Anterior cingulate cortex (tissue), 58 donors: ENCODE results near the gene CHTF8.

Experiments
- DNase-seq, 58 donors: peaks; one replicate each; lab custom pipeline; 2025; lab: John Stamatoyannopoulos, UW

Gene CHTF8

DNA sequence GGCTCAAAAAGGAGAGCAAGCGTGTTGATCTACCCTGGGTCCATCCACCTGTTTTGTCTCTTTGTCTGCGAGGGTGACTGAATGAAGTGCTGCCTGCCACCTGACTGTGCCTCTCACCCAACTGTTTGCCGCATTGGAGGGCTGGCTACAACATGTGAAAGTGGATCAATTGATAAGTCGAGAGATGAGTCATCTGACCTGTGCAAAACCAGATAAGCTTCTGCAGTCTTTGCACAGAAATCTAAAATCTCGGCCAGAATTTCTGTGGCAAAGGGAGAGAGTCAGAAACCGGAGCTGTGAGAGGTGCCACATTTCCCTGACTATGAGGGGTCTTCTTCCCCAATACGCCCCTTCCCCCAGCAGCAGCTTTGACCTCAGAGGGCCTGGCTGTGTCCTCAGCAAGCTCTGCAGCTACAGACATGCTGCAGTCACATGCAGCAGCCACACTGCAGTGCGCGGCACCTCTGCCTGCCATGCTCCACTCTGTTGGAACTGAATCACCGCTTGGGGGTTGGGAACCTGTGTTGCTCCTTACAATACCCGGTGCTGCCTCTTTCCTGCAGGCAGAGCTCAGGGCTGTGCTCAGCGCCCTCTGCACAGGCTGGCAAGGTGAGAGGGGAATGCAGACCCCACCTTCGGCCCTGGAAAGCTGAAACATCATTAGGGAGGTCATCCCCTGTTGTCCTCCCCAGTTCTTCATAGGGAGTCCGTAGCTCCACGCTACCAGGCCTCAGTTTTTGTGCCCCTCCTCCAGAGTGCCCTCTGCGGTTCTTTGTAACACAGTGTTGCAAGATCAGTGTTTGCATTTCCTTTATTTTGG is 43.1 kb downstream of the CHTF8 start:
- DNase-seq, result peak in 6 of 58 donors; percentile 9 to 43 (median 34)

DNA sequence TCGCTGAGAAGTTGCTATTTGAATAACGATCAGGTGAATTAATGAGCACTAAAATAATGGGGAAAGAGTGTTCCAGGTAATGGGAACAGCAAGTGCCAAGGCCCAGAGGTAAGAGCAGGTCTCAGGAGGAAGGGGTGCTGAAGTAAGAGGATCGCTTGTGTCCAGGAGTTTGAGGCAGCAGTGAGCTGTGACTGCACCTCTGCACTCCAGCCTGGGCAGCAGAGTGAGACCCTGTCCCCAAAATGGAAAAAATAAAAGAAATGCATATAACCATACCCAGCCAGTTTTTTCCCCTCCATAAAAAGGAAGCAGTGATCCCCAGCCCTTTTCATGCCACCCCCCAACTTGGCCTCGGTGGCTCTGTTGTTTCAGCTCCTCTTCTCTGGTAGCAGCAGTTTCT is 43.7 kb downstream of the CHTF8 start:
- no peak for DNase-seq

DNA sequence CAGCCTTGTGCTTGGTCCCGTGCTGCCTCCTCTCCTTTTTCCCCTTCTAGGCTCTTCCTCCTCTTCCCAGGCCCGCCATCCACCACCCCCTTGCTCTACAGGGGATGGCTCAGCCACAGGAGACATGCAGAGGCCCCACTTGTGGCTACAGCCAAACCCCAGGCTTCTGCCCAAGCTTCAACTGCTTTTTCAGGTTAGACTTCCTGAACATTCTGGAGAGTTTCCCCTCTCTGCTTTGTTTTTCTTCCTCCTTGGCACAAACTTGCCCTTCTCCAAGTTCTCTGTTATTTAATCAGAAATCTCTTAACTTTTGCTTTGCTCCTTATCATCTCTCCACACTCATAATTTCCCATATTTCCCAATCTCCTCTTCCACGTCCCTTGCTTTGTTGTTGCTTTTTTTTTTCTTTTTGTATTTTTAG is 45.2 kb downstream of the CHTF8 start:
- no peak for DNase-seq

DNA sequence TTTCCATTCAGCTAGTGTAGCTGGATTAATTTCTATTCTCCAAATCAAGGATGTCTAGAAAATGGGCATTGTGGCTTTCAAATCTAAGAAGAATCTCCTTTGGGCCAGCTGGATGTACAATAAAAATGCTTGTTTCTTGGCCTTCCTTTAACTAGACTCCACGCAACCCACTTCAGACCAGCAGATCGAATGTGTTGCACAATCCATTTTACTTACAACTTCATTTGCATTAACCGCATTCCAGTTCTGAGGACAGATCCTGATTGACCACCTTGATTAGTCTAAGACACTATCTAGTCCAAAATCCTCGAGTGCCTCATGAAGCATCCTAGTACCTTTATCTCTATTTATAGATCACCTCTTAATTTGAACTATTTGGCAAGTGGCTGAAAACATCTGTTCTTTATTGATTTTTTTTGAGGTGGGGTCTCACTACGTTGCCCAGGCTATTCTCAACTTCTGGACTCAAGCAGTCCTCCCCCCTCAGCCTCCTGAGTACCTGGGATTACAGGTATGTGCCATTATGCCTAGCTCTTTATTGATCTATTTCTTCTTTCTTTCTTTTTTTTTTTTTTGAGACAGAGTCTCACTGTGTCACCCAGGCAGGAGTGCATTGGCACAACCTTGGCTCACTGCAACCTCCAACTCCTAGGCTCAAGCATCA is 47.2 kb downstream of the CHTF8 start:
- no peak for DNase-seq

DNA sequence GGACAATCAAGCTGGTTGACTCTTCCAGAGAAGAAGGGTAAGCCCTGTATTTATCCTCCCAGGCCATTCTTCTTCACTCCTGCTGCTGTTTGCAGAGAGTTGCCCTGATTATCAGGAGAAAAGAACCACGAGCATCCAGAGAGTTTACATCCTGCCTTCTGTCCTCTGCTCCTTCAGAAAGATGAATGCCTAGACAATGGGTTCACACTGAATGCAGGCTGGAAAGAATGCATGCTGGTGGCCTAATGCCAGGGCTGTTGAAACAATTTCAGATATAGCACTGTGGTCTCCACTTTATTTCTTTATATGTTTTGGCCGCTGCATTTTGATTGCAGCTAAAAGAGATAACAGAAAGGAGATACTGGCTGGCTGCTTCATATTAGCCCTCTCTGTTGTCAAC is 48.1 kb downstream of the CHTF8 start:
- no peak for DNase-seq

DNA sequence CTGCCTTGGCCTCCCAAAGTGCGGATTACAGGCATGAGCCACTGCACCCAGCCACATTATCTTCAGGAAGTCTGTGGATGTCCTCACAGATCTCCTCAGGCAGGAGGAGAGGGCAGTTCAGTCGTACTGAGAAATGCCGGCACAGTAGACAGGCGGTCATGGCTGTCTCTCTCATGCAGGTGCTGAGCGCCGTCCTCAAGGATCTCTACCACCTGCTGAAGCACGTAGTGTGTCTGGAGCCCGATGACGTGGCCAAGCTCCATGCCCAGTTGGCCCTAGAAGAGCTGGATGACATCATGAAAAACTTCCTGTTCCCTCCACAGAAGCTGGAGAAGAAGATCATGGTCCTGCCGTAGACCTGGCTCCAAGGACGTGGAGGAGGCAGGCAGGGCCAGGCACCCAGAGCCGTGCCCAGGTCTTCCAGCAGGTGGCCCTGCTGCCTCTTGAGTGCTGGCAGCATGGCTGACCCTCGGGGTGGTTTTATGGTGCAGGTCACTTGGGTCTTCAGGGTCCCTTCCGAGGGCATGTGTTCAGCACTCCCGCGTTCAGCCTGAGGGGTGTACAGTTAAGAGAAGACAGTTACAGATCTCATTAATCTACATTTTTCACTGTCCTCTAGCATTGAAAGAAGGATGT is 49.0 kb downstream of the CHTF8 start:
- DNase-seq, result no peak

DNA sequence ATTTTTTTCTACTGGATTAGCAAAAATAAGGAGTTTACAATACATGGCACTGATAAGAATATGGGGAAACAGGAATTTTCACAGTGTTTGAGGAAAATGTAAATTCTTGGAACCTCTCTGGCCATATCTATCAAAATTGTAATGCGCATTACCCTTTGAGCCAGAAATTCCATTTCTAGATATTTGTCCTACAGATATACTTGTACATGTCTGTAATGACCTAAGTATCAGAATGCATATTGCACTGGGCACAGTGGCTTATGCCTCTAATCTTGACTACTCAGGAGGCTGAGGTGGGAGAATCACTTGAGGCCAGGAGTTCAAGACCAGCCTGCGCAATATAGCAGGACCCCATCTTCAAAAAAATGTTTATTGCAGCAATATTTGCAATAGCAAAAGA is 52.7 kb downstream of the CHTF8 start:
- DNase-seq, result no peak

DNA sequence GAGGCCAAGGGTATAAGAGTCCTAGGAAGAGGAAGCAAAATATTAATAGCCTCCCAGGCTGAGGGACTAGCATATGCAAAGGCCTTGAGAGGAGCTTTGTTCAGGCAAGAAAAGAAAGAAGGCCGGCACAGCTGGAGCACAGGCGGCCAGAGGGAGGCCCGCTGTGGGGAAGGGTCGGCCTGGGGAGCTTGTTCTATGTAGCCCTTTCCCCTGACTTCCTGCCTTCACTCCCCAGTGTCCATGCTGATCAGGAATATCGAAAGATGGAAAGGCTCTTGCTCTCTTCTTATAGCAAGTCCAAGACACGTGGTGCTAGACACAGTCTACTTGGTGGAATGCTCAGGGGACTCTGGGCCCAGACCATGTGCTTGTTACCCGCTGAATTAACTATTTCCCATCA is 54.3 kb downstream of the CHTF8 start:
- no peak for DNase-seq

DNA sequence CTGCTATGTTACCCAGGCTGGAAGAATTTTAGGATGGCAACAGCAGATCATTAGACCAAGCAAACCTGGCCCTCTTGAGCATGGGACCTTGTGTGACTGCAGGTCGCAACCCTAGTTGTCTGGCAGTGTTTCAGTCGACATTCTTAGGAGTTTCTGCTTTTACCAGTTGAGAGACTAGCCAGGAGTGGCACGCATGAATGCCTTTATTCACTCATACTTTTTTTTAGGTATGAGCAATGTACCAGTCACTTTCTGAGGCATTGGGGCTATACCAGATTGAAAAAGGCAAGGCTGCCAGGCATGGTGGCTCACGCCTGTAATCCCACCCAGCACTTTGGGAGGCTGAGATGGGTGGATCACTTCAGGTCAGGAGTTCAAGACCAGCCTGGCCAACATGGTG is 55.1 kb downstream of the CHTF8 start:
- no peak for DNase-seq

DNA sequence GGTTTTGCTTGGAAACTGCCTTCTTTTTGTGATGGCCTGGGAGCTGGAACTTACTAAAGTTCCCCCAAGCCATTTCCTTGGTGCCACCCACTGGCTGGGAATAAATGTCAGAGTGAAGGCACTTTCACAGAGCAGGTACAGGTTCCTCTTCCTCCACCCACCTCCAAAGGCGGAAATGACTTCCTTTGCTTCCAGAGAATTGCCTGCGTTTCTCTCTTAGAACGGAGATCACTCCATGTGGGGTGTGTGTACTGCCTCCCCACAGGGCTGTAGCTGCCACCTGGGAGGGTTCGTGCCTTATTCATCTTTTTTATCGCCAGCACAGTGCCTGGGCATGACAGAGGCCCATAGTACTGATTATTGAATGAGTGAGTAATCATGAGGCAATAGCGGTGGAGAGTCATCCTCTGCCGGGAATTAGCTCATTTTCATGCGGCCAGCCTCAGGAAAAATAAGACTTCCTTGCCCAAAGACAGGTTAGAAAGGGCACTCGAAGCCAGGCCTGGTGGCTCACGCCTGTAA is 59.1 kb downstream of the CHTF8 start:
- no peak for DNase-seq

DNA sequence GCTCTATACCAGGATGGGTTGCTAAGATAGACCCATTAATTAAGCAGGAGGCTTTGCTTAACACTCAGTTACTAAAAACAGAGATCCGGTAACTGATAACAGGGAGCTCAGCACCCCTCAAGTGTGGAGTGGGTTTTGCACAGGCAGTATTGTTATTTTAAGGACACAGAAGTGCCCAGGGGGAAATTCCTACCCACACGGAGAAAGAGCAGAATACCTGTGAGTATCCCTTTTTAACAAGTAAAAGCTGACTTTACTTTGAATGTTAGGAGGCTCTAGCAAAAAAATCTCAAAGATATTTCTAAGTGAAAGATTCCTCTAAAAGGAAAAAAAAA is 59.8 kb downstream of the CHTF8 start:
- no peak for DNase-seq

DNA sequence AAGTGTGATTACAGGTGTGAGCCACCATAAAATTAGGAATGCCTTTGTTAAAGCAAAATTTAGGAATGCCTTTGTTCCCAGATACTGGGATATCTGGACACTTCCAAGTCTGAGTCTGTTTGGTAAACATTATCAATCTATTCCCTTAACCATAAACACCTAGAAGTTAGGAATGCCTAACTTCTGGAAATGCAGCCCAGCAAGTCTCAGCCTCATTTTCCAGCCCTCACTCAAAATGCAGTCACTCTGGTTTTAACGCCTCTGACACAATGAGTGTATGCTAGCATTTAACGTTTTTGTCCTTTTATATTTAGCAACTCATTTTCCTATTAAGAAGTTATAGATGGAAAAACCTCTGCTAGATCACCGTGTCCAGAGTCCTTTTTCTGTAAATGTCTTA is 61.4 kb downstream of the CHTF8 start:
- no peak for DNase-seq

DNA sequence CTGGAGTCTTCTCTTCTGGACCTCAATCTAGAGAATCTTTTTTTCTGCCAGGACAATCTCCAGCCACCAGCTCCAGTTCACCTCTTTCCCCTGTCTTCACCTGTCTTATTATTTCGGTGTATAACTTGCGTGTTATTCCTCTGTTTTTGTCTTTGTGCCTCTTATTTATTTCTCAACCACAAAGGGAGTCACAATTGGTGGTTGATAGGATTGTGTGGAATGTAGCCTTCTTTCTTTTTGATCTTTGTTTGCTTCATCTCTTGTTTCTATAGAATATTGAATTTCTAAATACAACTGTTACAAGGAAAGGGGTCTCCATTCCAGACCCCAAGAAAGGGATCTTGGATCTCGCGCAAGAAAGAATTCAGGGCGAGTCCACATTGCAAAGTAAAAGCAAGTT is 62.9 kb downstream of the CHTF8 start:
- DNase-seq, result no peak
